Activated T-helper 1 cell treated with anti-CD3 and anti-CD28 coated beads, Interleukin-12 subunit alpha, Interleukin-12 subunit beta, Interleukin-2, Interleukin-4 antibody, amounts not matched to agents 30 ng/mL and 10 ng/mL and 1 ng/mL, durations not matched to agents 14 hours and 24 hours and 36 hours (primary cell): ENCODE results near the gene MCOLN3. TPM values are rescaled to one million over a fixed set of nuclear protein-coding genes. Genes with fewer than 3 reads are reported as not detected.

Source experiments
- DNase-seq: peaks from one replicate; pipeline ENCODE4 v3.0.0; 2021; ENCODE audit warnings: low spot score
- H3K27ac Mint-ChIP-seq: one replicate; pipeline ENCODE4 v1.8.0; 2021; ENCODE audit warnings: mild to moderate bottlenecking, mixed read lengths
- H3K27me3 Mint-ChIP-seq: one replicate; pipeline ENCODE4 v1.8.0; 2022; ENCODE audit warnings: mild to moderate bottlenecking, moderate library complexity, mixed read lengths; ENCODE audit not compliant: insufficient read depth
- H3K36me3 Mint-ChIP-seq: one replicate; pipeline ENCODE4 v1.8.0; 2021; ENCODE audit warnings: low read depth, mixed read lengths
- H3K4me1 Mint-ChIP-seq: one replicate; pipeline ENCODE4 v1.8.0; 2021; ENCODE audit warnings: low read depth, mixed read lengths
- H3K4me3 Mint-ChIP-seq: one replicate; pipeline ENCODE4 v1.8.0; 2021; ENCODE audit warnings: mild to moderate bottlenecking, moderate library complexity, mixed read lengths
- H3K9me3 Mint-ChIP-seq: one replicate; pipeline ENCODE4 v1.8.0; 2021; ENCODE audit warnings: mixed read lengths
- intact Hi-C: fragments of 100-400 bp; cut with micrococcal nuclease; formaldehyde crosslinking; loops from one replicate; pipeline ENCODE4 v1.15.1; 2024
- total RNA-seq: library from RNA; stranded (reverse); gene quantifications from 2 replicates; pipeline ENCODE4 v1.2.3, GENCODE V29; 2022

MCOLN3 gene, protein sequence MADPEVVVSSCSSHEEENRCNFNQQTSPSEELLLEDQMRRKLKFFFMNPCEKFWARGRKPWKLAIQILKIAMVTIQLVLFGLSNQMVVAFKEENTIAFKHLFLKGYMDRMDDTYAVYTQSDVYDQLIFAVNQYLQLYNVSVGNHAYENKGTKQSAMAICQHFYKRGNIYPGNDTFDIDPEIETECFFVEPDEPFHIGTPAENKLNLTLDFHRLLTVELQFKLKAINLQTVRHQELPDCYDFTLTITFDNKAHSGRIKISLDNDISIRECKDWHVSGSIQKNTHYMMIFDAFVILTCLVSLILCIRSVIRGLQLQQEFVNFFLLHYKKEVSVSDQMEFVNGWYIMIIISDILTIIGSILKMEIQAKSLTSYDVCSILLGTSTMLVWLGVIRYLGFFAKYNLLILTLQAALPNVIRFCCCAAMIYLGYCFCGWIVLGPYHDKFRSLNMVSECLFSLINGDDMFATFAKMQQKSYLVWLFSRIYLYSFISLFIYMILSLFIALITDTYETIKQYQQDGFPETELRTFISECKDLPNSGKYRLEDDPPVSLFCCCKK
- total RNA-seq, result 1.3 and 1.7 TPM in 2 replicates

DNA sequence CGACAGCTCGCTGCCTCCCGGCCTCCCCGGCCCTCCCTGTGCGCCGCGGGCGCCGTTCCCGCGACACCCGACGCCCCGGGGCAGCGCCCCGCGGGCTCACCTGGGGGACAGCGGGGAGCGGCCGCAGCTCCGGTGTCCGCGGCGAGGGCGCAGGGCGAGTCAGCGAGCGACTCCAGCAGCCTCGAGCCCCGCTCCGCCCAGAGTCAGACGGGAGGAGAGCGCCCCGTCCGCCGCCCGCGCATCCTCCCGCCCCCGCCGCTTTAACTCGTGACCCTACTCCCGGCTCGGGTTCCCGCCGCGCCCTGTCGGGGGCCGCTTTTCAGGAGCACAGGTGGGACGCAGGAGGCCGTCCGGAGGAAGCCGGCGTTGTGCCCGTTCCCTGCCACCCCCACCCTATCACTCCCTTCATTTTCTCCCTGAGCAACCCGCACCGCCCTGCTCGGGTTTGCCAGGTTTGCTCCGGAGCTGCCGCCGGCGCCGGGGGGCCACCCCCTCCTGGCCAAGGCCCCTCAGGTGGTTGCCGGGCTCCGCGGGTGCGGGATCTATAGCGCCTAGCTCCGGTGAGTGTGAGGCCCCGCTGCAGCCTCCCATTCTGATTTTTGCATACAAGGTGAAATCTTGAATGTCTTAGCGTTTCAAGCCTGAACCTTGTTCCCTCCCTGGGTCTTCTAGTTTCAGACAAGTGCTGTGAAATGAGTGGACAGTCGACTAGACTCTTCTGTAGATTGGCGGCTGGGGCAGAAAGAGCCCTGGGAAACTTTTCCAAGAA lies at the start of gene MCOLN3:
Gene MCOLN3, minus strand, starts transcription at position 205 of the 769 bp plus-strand sequence. CDS start 3,140 bp downstream, outside the sequence.
- no peaks in the 10 kb centered on the region for H3K9me3 Mint-ChIP-seq
- peaks cover 37% of the 10 kb centered on the region for H3K4me1 Mint-ChIP-seq
- peaks cover 52% of the 10 kb centered on the region for H3K27me3 Mint-ChIP-seq
- H3K27ac Mint-ChIP-seq, result no peak within 1 kb of the TSS
- intact Hi-C loops, result loop anchor here (1.0 to 10.0 kb wide), 6 partner anchors 52 to 974 kb away; partner anchors contain the start of genes MCOLN2 and SYDE2
- peaks cover 5% of the 10 kb centered on the region for H3K36me3 Mint-ChIP-seq
- peak; percentile 28 for DNase-seq
- H3K4me3 Mint-ChIP-seq, result peak within 1 kb of the TSS; percentile 83

DNA sequence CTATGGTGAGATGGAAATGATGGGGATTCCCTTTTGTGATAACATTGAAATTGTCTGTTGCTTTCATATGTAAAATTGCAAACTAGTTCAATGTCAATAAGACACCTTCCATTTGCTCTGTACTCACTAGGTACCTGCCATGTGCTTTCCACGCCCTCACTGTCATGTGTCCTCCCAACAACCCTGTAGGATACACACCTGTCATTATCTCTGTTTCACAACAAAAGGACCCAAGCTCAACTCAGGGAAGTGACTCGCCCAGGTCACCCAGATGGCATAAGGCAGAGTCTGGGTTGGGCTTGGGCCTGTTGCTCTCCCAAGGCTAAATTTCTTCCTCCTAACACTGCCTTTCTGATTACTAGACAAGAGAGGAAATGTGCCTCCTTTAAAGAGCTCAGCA lies 45.3 kb upstream of the MCOLN3 start:
- Mint-ChIP-seq H3K27me3 (peaks cover 25% of the 10 kb centered on the region), H3K27ac (no peak overlapping the region), H3K4me1 (peaks cover 15% of the 10 kb centered on the region), H3K4me3 (no peak overlapping the region), H3K36me3 (peaks cover 3% of the 10 kb centered on the region), H3K9me3 (no peaks in the 10 kb centered on the region)
- DNase-seq, result no peak
- intact Hi-C loops, result no loop called here

DNA sequence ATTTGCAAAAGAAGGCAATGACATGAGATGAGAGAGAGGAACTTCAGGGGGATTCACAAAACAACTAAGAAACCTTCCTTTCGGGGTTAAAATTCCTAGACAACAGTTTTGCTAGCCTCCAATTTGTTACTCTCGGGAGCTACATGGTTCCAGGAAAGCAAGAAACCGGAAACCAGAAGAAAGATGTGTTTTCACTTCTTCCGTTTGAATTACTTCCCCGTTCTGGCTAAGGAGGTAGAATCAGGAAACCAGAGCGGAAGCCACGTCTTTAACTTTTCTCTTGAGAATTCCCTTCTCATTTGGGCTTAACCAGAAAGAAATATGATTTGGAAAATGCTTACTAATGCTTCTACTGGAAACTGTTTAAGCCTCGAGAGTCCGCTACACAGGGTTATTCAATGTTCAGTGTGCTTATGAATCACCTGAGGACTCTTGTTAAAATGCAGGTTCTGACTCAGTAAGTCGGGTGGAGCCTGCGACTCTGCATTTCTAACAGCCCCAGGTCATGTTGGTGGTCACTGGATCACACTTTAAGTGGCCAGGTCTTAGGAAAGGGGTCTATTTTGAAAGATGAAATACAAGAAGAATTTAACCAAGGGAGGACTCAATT lies 43.5 kb upstream of the MCOLN3 start:
- Mint-ChIP-seq H3K9me3 (no peaks in the 10 kb centered on the region), H3K4me1 (peaks cover 15% of the 10 kb centered on the region), H3K4me3 (peak overlapping the region; percentile 69), H3K27ac (no peak overlapping the region), H3K36me3 (peaks cover 3% of the 10 kb centered on the region), H3K27me3 (peaks cover 22% of the 10 kb centered on the region)
- intact Hi-C loops, result loop anchor here (1.0 kb wide), 1 partner anchor 146 kb away; no protein-coding TSS in a partner anchor
- DNase-seq, result no peak

DNA sequence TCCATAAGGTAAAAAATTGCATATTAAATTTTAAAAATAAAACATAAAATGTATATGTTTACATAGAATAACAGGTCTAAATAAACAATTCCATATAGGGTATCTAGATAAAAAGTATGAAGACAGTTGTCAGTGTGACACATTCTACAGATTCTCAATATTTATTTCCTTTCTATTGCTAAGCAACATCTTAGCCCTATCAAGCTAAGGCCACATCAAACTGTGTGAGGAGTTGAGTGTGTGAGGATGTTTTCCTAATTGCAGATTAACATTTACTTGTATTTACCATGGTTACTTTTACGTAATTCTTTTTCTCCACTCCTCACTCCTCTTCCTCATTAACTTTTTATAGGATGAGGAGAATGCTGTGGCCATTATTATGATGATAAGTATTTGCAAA lies 41.9 kb upstream of the MCOLN3 start:
- H3K4me3 Mint-ChIP-seq, result no peak overlapping the region
- H3K27ac Mint-ChIP-seq, result no peak overlapping the region
- intact Hi-C loops, result no loop called here
- peaks cover 3% of the 10 kb centered on the region for H3K36me3 Mint-ChIP-seq
- DNase-seq, result no peak
- peaks cover 15% of the 10 kb centered on the region for H3K4me1 Mint-ChIP-seq
- peaks cover 17% of the 10 kb centered on the region for H3K27me3 Mint-ChIP-seq
- H3K9me3 Mint-ChIP-seq, result no peaks in the 10 kb centered on the region

DNA sequence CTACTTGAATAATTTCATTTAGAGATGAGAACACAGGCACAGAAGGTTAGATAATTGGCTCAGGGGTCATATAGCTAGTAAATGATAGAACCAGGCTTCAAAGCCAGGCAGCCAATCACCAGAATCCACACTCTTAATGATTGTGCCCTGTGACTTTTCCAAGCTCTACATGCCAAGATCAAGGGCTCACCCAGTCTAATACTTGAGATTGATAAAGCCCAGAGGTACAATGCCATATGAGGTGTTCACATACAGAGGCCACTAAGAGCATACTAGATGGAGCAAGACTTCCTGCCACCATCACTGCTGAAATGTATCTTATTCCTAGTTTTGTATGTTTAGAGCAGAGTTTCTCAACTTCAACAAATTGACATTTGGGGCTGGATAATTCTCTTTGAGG lies 40.9 kb upstream of the MCOLN3 start:
- DNase-seq, result no peak
- Mint-ChIP-seq H3K36me3 (peaks cover 3% of the 10 kb centered on the region), H3K4me3 (no peak overlapping the region), H3K9me3 (no peaks in the 10 kb centered on the region), H3K27ac (no peak overlapping the region), H3K27me3 (peaks cover 20% of the 10 kb centered on the region), H3K4me1 (peaks cover 15% of the 10 kb centered on the region)
- intact Hi-C loops, result no loop called here

DNA sequence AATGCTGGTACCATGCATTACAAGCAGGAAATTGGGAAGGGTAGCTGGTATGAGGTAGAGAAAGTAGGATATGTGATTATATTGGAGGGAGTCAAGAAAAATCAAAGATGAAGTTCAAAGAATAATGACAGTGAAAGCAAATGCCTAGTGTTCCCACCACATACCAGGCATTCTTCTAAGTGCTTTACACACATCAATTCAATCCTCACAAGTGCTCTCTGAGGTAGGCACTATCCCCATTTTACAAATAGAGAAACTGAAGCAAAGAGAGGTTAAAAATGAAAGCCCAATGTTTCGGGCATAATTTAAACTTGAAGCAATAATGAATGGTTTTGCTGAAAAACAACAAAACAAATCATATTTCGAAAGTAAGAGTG lies 40.1 kb upstream of the MCOLN3 start:
- intact Hi-C loops, result no loop called here
- H3K36me3 Mint-ChIP-seq, result peaks cover 3% of the 10 kb centered on the region
- peaks cover 19% of the 10 kb centered on the region for H3K27me3 Mint-ChIP-seq
- no peaks in the 10 kb centered on the region for H3K9me3 Mint-ChIP-seq
- no peak overlapping the region for H3K4me3 Mint-ChIP-seq
- H3K4me1 Mint-ChIP-seq, result peaks cover 15% of the 10 kb centered on the region
- no peak overlapping the region for H3K27ac Mint-ChIP-seq
- DNase-seq, result no peak

DNA sequence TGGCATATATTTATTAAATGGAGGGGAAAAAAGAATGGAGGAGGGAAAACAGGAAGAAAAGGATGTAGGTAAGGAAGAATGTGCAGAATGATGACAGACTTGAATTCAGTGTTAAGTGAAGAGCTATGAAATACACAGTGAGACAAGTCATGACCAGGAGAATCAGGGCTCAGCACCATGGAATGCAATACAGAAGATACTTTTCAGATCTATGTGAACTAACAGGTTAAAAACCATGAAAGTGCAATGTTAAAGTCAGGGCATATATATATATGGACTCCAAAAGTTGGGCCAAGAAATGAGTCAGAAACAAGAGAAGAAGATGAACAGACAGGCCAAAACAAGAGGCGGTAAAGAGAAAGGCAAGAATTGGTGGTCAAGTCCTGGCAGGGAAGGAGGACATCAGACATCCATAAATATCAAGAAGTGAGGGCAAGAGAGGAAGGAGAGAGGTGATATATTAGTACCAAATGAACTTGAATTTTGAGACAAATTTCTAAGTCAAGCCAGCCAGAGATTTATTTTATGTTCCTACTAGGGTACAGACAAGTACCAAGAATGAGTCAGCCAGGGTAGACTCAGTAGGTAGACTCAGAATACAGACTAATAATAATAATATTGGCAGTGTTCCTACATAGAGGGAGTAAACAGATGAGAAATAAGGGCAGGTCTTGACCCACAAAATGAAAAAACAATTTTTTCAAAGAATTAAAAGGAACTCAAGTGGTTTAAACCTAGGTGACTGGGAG lies 39.5 kb upstream of the MCOLN3 start:
- H3K27me3 Mint-ChIP-seq, result peaks cover 20% of the 10 kb centered on the region
- no peak overlapping the region for H3K4me3 Mint-ChIP-seq
- H3K36me3 Mint-ChIP-seq, result peaks cover 3% of the 10 kb centered on the region
- no peaks in the 10 kb centered on the region for H3K9me3 Mint-ChIP-seq
- H3K4me1 Mint-ChIP-seq, result peaks cover 13% of the 10 kb centered on the region
- no peak for DNase-seq
- no peak overlapping the region for H3K27ac Mint-ChIP-seq
- intact Hi-C loops, result no loop called here

DNA sequence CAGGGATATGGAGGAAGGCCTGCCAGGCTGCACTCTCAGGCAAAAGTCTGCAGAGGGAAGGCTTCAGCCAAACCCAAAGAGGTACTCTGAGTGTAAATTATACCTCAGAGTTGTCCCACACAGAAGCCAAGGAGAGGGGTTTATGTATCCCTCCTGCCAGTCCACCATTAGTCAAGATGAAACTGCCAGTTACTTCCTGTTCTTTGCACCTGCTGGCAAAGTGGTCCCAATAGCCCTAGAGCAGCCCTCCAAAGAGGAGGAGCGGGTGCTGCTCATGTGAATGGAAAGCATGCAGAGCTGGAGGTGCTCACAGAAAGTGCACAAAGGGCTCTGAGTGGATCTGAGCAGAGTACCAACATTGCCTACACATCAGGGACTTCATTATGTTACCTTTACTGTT lies 37.1 kb upstream of the MCOLN3 start:
- Mint-ChIP-seq H3K4me3 (no peak overlapping the region), H3K9me3 (no peaks in the 10 kb centered on the region), H3K36me3 (no peaks in the 10 kb centered on the region), H3K27ac (no peak overlapping the region), H3K27me3 (peaks cover 28% of the 10 kb centered on the region), H3K4me1 (no peaks in the 10 kb centered on the region)
- intact Hi-C loops, result no loop called here
- DNase-seq, result no peak

DNA sequence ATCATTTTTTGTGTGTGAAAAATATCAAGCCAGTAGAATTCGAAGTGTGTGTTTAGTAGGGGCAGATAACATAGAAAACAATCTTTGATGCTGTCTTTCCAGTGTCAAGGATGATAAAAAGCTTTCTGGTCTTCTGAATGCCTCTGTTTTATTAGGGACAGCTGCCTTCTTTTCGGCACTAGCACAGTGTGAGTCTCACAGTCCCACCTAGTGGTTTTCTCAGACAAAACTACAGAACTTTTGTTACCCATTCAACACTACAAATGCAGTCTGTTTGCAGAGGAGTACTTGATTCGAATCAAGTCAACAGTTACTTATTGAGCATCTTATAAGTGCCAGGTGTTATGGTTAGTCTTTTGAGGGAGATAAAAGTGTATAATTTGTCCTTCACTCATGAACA lies 30.6 kb upstream of the MCOLN3 start:
- Mint-ChIP-seq H3K4me3 (no peak overlapping the region), H3K27me3 (peaks cover 24% of the 10 kb centered on the region), H3K4me1 (peaks cover 6% of the 10 kb centered on the region), H3K9me3 (no peaks in the 10 kb centered on the region), H3K36me3 (no peaks in the 10 kb centered on the region), H3K27ac (no peak overlapping the region)
- no peak for DNase-seq
- intact Hi-C loops, result loop anchor here (1.0 kb wide), 1 partner anchor 134 kb away; no protein-coding TSS in a partner anchor

DNA sequence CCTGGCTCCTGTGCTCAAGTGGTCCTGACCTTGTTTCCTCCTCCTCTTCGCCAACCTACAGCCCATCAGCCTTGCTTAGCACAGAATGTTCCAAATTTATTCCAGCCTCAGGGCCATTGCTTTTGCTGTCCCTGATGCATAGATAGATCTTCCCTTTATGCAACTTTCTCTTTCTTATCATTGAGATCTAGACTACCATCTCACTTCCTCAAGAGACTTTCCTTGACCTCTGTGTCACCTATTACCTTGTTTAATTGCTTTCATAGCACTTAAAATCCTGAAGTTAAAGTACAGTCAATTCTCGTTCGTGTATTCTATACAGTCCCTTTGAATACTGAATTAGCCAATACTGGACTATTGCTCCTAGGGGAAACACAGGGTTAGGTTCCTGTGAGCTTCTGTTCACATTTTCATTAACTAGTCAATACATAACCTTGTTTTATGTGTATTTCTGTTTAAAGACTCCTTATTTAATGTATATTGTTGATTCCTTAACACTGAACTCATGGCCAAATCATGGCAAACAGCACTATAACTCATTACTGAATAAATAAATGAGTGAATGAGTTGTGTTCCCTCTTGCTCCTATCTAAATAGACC lies 26.2 kb upstream of the MCOLN3 start:
- Mint-ChIP-seq H3K27me3 (peaks cover 8% of the 10 kb centered on the region), H3K36me3 (no peaks in the 10 kb centered on the region), H3K4me3 (no peak overlapping the region), H3K9me3 (no peaks in the 10 kb centered on the region), H3K27ac (no peak overlapping the region), H3K4me1 (peaks cover 6% of the 10 kb centered on the region)
- intact Hi-C loops, result no loop called here
- no peak for DNase-seq

DNA sequence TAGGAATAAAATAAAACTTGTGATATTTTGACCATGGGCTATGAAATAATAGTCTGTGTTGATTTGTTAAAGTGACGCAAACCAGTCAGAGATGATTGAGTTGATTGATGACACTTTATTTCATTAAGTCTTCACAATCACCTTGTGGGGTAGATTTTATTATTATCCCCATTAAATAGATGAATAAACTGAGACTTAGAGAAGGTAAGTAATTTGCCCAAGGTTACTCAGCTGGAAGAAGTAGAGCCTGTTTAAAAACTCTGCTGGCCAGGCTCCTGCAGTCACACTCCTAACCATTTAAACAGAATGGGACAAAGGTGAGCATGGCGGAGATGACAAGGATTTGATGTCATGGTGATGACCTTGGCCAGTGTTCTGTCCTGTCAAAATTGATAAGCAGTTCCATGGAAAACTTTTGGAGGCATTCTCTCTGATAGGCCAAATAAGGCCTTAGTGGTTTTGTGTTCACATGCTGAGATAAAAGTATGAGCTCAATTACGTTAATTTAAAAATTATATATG lies 22.7 kb upstream of the MCOLN3 start:
- H3K27me3 Mint-ChIP-seq, result peaks cover 7% of the 10 kb centered on the region
- H3K9me3 Mint-ChIP-seq, result no peaks in the 10 kb centered on the region
- H3K27ac Mint-ChIP-seq, result no peak overlapping the region
- peaks cover 2% of the 10 kb centered on the region for H3K36me3 Mint-ChIP-seq
- H3K4me1 Mint-ChIP-seq, result peaks cover 12% of the 10 kb centered on the region
- no peak for DNase-seq
- intact Hi-C loops, result no loop called here
- no peak overlapping the region for H3K4me3 Mint-ChIP-seq

DNA sequence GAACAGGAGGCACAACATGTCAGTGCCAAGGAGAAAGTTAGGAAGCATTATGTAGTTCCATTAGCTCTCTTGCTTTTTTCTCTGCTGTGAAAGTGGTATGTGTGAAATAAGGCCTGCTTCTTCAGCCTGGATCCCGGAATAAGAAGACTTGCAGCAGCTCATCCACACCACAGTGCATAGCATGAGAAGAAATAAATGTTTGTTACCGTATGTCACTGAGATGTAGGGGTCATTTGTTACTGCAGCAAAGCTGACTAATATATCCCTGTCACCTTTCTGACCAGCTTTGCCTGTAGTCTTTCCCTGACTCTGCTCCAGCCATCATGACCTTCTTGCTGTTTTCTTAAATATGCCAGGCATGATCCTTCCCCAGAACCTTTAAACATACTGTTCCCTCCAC lies 20.5 kb upstream of the MCOLN3 start:
- no peak for DNase-seq
- Mint-ChIP-seq H3K9me3 (no peaks in the 10 kb centered on the region), H3K27ac (no peak overlapping the region), H3K27me3 (peaks cover 15% of the 10 kb centered on the region), H3K4me1 (peaks cover 6% of the 10 kb centered on the region), H3K36me3 (peaks cover 2% of the 10 kb centered on the region), H3K4me3 (no peak overlapping the region)
- intact Hi-C loops, result loop anchor here (10.0 kb wide), 1 partner anchor 636 kb away; the partner anchor contains the start of gene ZNHIT6
